Muscle of back (tissue), 13 donors: ENCODE results near the gene NRXN2. TPM values are rescaled to one million over a fixed set of nuclear protein-coding genes. Genes with fewer than 3 reads are reported as not detected.

Experiments
- DNase-seq, 3 donors: peaks; one replicate each; pipeline versions ENCODE4 v3.0.0 to v3.0.0-alpha.2; 2013
- long read RNA-seq, 9 donors: transcript quantifications; one replicate each; lab custom pipeline, GENCODE V29; 2026
- polyA plus RNA-seq, 10 donors: library from polyadenylated mRNA; unstranded; fragments of 120-200 nt; gene quantifications; one replicate each; pipeline ENCODE4 v1.2.1, GENCODE V29; 2013; ENCODE audit not compliant: insufficient read length in 10 of 10

NRXN2 gene
- 10 to 100 TPM; 16.4 to 36.8 (median 26.1) TPM for polyA plus RNA-seq
- long read RNA-seq, donor 1, partial matches to known transcripts, result 0 of 4 reads
- long read RNA-seq, donor 1, other reads (novel, unspliced or antisense), result 0 of 4 reads
- long read RNA-seq, donor 2, partial matches to known transcripts, result 0 of 1 reads
- long read RNA-seq, donor 2, other reads (novel, unspliced or antisense), result 0 of 1 reads
- long read RNA-seq, donor 3, result 0 reads
- long read RNA-seq, donor 4, result 0 reads
- long read RNA-seq, donor 5, partial matches to known transcripts, result 0 of 6 reads
- long read RNA-seq, donor 5, other reads (novel, unspliced or antisense), result 0 of 6 reads
- long read RNA-seq, donor 6, partial matches to known transcripts, result 0 of 1 reads
- long read RNA-seq, donor 6, other reads (novel, unspliced or antisense), result 0 of 1 reads
- long read RNA-seq, donor 7, result 0 reads
- long read RNA-seq, donor 8, result 0 reads
- long read RNA-seq, donor 9, result 0 reads

DNA sequence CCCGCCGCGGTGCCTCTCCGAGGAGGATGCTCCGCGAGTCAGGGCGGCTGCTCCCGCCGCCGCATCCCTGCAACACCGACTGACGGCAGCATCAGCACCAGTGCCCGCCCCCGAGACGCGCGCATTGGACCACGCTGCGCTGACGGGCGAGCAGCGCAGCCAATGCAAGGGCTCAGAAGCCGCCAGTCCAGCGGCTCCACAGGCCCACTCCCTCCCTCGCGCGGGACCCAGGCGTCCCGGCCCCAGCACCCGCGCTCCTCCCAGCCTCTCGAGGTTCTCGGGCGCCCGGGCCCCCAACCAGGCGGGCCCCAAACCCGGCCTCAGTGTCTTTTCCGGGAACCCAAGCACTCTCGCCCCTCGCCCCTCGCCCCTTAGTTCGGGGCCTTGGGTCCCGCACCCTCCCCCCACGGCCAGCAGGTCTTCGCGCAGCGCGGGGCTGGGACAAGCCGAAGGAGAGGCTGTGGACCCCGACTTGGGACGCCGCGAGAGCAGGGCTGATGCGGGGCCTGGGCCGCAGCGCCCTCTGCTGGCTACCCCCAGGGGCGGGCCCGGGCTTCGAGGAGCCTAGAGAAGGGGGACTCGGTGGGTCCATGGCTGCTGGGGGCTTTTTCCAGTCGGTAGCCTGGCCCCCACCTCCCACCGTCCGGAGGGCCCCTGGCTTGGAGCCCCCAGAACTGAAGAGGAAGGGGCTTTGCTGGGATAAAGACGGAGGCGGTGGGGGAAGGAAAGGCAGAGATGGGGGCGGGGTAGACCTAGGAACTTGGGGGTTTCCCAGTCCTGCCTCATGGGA, at the start of gene NRXN2:
NRXN2 (minus strand) TSS at position 81 of the 790 bp plus-strand sequence. CDS start 9,498 bp downstream, outside the sequence.
- peak; percentile 72 to 93 (median 85) for DNase-seq

GRCh38 chr11:64772303-64773018, 49.5 kb upstream of the NRXN2 start:
- DNase-seq, result no peak

DNA sequence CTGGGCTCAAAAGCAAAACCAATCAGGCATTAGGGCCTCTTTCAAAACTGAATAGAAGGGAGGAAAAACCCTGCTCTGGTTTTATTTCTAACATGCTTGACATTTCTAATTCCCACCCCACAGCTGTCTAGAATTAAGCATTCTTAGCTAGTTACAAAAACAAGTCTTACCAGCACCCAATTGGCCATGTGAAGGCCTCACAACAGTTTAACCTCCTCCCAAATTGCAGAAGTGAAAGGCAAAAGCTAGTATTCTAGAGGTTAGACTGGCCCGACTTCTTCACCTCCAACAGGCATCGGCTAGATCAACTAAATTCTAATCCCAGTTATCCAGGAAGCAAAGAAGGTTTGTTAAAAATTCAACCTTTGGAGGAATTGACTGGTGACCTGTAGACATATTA, 48.9 kb upstream of the NRXN2 start:
- no peak for DNase-seq

DNA sequence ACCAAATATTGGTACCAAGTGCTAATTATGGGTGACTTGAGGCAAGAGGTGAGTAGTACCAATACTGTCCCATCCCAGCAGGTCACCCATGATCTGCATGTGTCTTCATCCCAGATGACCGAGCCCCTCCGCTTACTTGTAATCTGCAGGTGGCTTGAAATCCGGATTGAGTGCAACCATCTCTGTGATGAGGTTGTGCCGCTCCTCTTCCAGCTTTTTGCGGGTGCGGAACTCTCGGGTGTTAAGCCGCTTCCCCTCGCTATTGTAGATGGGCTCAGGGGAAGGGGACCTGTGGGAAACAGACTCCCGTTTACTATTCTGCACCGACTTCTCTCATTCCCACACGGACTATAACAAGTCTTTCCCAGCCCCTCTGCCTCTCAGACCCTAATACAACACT, 47.1 kb upstream of the NRXN2 start:
- no peak for DNase-seq

- DNase-seq, result no peak
Measured at GRCh38 chr11:64769283-64769682, 46.3 kb upstream of the NRXN2 start.

GRCh38 chr11:64768300-64768694, 45.3 kb upstream of the NRXN2 start:
- no peak for DNase-seq

GRCh38 chr11:64767344-64768299, 44.6 kb upstream of the NRXN2 start:
- DNase-seq, result peak in 2 of 3 donors; percentile 45 to 54

DNA sequence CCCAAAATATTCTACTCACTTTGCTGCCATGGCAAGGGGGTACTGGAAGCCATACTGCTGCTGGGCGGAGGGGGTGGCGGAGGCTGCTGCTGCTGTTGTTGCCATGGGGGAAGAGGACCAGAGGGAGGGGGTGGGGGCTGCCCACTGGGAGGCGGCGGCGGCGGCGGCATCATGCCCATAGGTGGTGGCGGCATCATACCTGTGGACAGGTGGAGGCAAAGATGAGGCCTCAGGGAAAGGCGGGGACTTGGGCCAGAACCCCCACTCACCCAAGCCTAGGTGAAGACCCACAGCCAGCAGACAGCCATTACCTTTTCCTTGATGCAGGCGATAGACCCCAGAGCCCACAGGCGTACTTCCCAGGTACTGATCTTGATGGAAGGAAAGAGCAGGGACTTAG, 43.9 kb upstream of the NRXN2 start:
- no peak for DNase-seq

- DNase-seq, result no peak
Measured at GRCh38 chr11:64765851-64766665, 43.1 kb upstream of the NRXN2 start.

DNA sequence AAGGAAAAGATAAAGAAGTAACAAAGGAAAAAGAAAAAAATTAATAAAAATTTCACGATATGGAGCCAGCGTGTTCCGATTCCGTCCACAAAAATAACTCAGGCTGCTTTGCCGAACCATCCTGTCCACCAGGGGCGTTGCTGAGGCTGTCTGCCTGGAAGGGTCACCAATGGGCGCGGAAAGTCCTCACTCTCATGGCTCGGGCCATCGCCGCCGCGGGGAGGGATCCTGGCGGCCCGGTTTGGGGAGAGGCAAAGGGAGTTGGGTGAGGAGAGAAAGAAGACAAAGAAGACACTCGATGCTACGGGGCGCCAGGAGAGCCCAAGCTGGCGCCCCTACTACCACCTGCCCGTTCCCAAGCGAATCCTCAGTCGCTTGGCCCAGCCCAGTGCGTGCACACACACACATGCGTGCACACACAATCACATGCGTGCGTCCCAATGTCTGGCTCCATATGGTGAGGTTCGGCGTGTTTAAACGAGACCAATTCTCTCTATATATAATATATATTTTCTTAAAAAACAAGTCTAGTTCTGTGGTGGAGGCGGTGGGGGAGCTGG, 42.4 kb upstream of the NRXN2 start:
- DNase-seq, result no peak

DNA sequence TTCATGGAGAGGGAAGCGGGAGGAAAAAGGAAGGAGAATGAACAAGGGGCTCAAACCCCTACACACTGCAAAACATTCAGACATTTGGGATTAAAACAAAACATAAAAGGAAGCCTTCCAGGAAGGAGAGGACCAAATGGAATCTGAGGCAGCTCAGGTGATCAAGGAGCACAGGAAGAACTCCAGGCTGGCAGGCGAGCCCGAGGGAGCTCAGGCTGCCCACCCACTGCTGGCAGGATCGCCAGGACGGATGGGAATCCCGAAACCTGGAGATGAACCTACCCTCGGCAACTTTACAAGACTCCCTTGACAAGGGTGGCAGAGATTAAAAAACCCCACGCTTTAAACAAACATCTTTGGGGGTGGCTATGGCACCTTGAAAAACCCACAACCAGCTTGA, 41.8 kb upstream of the NRXN2 start:
- DNase-seq, result no peak

GRCh38 chr11:64764040-64764611, 41.1 kb upstream of the NRXN2 start:
- DNase-seq, result no peak

DNA sequence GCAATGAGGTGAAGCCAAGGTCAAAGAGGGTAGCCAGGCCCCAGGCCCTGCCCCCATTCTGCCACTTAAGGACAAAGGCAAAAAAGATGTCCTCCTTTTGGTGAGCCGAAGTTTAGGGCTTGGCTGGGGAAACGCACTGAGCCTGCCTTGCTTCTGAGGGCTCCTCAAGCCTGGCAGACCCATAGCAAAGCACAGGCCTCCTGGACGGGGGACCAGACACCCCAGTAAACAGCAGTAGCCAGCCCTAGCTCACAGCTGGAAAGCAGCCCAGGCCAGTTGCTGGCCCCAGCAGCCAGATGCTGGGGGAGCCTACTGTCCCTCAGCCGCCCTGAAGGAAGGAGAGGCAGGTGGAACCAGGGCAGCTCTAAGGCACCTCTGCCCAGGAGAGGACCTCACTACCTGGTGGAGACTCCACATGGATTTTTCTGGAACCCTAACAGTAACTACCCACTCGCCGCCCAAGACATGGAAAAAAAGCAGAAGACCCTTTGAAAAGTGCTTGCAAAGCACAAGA, 40.6 kb upstream of the NRXN2 start:
- no peak for DNase-seq

GRCh38 chr11:64762674-64763525, 39.9 kb upstream of the NRXN2 start:
- peak in 1 of 3 donors; percentile 48 for DNase-seq

DNA sequence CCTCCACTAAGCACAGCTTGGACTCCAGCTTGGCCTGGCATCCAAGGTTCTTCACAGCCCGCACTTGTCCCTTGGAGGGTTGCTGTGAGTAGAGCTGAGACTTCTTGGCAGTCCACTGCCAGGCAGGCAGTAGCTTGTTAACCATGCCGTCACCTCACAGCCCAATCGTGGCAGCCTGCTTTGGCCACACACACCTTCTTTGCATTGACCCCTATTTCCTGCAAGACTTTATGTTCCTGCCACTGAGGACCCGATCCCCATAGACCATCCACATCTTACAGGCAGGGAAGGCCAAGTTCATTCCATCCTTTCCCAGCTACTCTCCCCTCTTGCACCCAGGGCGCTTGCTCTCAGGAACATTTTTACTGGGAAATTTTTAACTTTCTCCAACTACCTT, 39.3 kb upstream of the NRXN2 start:
- peak in 1 of 3 donors; percentile 55 for DNase-seq

DNA sequence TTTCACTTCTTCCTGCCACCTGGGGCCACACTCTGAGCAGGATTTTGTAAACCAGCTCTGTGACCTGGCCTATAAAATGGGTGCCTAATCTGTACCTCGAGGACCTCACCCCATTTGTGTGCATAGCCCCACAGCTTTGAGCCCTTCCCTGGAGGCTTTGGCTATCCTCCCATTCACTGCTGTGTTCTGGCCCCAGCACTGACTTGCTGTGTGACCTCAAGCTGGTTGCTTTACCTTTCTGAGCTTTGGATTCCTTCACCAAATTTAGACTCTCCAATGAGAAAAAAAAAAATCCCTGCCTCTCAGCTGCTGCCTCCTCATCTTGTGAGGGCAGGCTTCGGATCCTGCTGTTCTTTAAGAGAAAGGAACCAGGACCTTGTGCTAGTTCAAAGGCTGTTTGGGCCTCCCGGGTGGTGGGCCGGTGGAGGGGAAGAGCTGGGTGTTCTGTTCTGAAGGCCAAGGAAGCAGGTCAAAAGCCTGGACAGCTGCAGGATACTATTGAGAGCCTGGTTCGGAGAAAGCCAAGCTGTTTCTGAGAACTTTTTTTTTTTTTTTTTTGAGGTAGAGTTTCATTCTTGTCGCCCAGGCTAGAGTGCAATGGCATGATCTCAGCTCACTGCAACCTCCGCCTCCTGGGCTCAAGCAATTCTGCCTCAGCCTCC, 37.9 kb upstream of the NRXN2 start:
- DNase-seq, result no peak
